IgD-negative memory B cell (primary cell): ENCODE data around the gene MARCHF3. TPM values are rescaled to one million over a fixed set of nuclear protein-coding genes. Genes with fewer than 3 reads are reported as not detected.

Source experiments
- H3K27ac Mint-ChIP-seq, 3 donors: one replicate each; pipeline ENCODE4 v1.8.0; 2020 to 2022; ENCODE audit warnings: mild to moderate bottlenecking in 3 of 3, mixed read lengths in 3 of 3, moderate library complexity in 1 of 3
- H3K27me3 Mint-ChIP-seq: one replicate; pipeline ENCODE4 v1.8.0; 2021; ENCODE audit warnings: mixed read lengths
- H3K36me3 Mint-ChIP-seq: one replicate; pipeline ENCODE4 v1.8.0; 2020; ENCODE audit warnings: mild to moderate bottlenecking, mixed read lengths
- H3K4me1 Mint-ChIP-seq, 3 donors: one replicate each; pipeline ENCODE4 v1.8.0; 2020 to 2022; ENCODE audit warnings: mixed read lengths in 3 of 3, mild to moderate bottlenecking in 1 of 3
- H3K4me3 Mint-ChIP-seq, 4 donors: one replicate each; pipeline ENCODE4 v1.8.0; 2020 to 2022; ENCODE audit warnings: mild to moderate bottlenecking in 4 of 4, mixed read lengths in 4 of 4, moderate library complexity in 3 of 4
- H3K9me3 Mint-ChIP-seq, 3 donors: one replicate each; pipeline ENCODE4 v1.8.0; 2020 to 2021; ENCODE audit warnings: mixed read lengths in 3 of 3, mild to moderate bottlenecking in 1 of 3
- polyA plus RNA-seq: library from polyadenylated mRNA; unstranded; fragments of 300-500 nt; fragmentation: Illumina TruSeq; gene quantifications from one replicate; pipeline ENCODE4 v1.2.3, GENCODE V29; 2021

Gene MARCHF3
- polyA plus RNA-seq, result 31.7 TPM

DNA sequence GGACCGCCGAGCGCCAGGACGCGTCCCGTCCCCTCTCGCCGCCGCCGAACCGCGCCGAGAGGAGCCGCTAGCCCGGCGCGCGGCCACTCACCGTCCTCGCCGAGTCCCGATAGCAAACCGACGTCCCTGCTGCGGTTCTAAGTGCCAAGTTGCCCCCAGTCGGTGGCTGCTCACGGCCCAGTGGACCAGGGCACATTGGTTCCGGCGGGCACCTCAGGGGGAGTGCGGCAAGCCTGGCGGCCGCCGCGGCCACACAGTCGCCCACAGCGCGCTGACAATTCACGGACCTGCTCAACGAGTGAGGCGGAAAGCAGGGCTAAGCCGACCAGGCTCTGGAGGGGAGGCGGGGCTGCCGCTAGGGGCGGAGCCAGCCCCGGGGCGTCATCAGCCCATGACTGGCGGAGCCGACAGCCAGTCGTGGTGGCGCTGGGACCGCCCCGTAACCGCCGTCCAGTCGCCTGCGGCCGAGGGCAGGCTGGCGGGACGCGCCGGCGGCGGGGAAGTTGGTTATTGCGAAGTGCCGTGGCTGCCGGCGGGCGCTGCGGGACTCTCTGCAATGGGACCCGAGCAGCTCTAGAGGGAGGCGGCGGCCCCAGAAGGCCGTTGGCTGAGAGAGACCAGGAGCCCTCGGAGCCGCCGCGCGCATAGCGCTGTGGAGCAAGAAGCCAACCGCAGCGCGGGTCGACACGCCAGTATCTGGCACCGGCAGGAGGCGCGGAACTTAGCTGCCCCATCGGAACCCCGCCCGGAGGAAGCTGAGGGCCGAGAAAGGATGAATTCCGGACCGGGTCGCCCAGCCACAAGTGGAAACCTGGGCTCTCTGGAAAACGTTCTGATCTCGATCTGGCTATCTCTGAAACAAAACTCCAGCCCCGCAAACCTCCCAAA, at the start of gene MARCHF3:
Gene MARCHF3 (minus strand): TSS at position 300 of the 888 bp plus-strand sequence. CDS start 112,387 bp downstream, outside the sequence.
- H3K9me3 Mint-ChIP-seq, result no peaks in the 10 kb centered on the region
- H3K27me3 Mint-ChIP-seq, result no peaks in the 10 kb centered on the region
- H3K4me1 Mint-ChIP-seq, result peaks cover 30 to 35% (median 30%) of the 10 kb centered on the region in 3 donors
- peak within 1 kb of the TSS; percentile 68 to 91 (median 90) for H3K27ac Mint-ChIP-seq
- no peaks in the 10 kb centered on the region for H3K36me3 Mint-ChIP-seq
- H3K4me3 Mint-ChIP-seq, result peak within 1 kb of the TSS; percentile 93 to 98 (median 96)

- Mint-ChIP-seq H3K27ac (no peak overlapping the region), H3K4me3 (no peak overlapping the region)
These were observed 49.7 kb upstream of the MARCHF3 start for GRCh38 chr5:127079994-127080491.

GRCh38 chr5:127077366-127077765, 47.0 kb upstream of the MARCHF3 start:
- Mint-ChIP-seq H3K27ac (no peak overlapping the region), H3K9me3 (peaks cover 0 to 4% (median 0%) of the 10 kb centered on the region in 3 donors), H3K27me3 (no peaks in the 10 kb centered on the region), H3K4me3 (no peak overlapping the region), H3K36me3 (peaks cover 3% of the 10 kb centered on the region), H3K4me1 (peaks cover 7 to 10% (median 9%) of the 10 kb centered on the region in 3 donors)

More at GRCh38 chr5:127079994-127080491, 49.7 kb upstream of the MARCHF3 start:
- peaks cover 3% of the 10 kb centered on the region for H3K36me3 Mint-ChIP-seq
- H3K27me3 Mint-ChIP-seq, result no peaks in the 10 kb centered on the region
- no peaks in the 10 kb centered on the region for H3K9me3 Mint-ChIP-seq
- H3K4me1 Mint-ChIP-seq, result peaks cover 0 to 3% (median 2%) of the 10 kb centered on the region in 3 donors

DNA sequence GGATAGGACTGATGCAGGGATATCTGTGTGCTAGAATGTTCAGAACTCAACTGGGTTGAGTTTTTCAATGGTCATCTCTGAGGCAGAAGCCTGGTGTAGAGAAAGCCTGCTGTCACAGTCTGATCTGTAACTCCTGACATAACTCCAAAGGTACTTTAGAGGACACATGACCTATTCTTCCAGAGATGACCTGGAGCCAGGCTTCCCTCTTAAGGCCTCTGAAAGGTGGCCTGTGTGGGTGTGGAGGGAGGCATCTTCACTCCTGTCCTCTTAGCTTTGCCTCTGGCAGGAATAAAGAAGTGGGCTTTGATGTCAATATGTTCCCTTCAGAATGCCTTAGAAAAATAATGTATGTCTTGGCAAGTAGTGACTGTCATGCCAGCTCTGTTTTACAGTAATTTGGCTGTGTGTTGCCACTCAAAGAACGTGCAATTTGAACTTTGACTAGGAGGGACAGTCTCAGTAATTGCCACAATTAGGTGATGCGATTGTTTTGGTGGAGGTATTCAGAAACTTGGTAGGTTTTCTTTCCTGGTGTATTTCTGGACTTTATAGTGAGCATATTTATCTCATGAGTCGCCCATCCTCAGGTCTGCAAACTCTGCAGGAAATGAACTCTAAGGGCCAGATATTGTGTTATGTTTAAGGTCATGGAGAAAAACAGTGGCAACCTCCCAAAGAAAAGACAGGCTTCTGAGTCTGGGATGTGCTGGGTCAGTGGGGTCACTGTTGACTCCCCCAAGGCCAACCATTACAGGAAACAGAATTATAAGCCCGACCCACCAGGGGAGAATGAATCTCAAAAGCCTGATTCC, 46.2 kb upstream of the MARCHF3 start:
- peaks cover 0 to 4% (median 0%) of the 10 kb centered on the region in 3 donors for H3K9me3 Mint-ChIP-seq
- no peaks in the 10 kb centered on the region for H3K27me3 Mint-ChIP-seq
- peaks cover 4% of the 10 kb centered on the region for H3K36me3 Mint-ChIP-seq
- H3K27ac Mint-ChIP-seq, result no peak overlapping the region
- peaks cover 9 to 13% (median 10%) of the 10 kb centered on the region in 3 donors for H3K4me1 Mint-ChIP-seq
- no peak overlapping the region for H3K4me3 Mint-ChIP-seq

GRCh38 chr5:127074466-127074865, 44.1 kb upstream of the MARCHF3 start:
- Mint-ChIP-seq H3K4me1 (peaks cover 7 to 10% (median 9%) of the 10 kb centered on the region in 3 donors), H3K27ac (no peak overlapping the region), H3K27me3 (no peaks in the 10 kb centered on the region), H3K4me3 (peak overlapping the region in 1 of 4 donors; percentile 93), H3K9me3 (peaks cover 0 to 4% (median 0%) of the 10 kb centered on the region in 3 donors), H3K36me3 (peaks cover 5% of the 10 kb centered on the region)

GRCh38 chr5:127072861-127073846, 42.8 kb upstream of the MARCHF3 start, which contains the start of gene C5orf63:
TSS of gene C5orf63 (minus strand) at chr5:127073502. CDS start at chr5:127058995, 14,507 bp downstream.
- Mint-ChIP-seq H3K27me3 (no peaks in the 10 kb centered on the region), H3K4me3 (peak within 1 kb of the TSS; percentile 86 to 99 (median 94)), H3K4me1 (peaks cover 9 to 10% (median 10%) of the 10 kb centered on the region in 3 donors), H3K9me3 (peaks cover 0 to 4% (median 0%) of the 10 kb centered on the region in 3 donors), H3K36me3 (peaks cover 7% of the 10 kb centered on the region), H3K27ac (peak within 1 kb of the TSS; percentile 66 to 99 (median 80))

DNA sequence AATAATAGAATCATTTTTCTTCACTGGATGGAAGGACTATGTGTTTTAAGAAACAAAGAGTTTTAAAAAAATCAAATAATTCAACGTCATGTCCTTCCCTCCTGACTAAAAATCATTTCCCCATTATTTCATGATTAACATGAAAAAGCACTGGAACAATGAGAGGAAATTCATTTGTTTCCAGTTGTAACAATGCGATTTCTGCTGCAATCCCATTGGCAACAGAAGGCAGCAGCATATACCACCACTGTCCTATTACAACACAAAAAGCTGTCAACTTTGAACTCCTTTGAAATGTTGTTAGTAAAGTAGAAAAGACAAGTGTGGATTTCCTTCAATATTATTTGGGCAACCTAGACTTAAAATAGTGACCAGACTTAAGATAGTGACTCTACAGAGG, 39.9 kb upstream of the MARCHF3 start:
- H3K36me3 Mint-ChIP-seq, result peaks cover 5% of the 10 kb centered on the region
- H3K27me3 Mint-ChIP-seq, result no peaks in the 10 kb centered on the region
- H3K27ac Mint-ChIP-seq, result no peak overlapping the region
- H3K4me3 Mint-ChIP-seq, result no peak overlapping the region
- H3K9me3 Mint-ChIP-seq, result peaks cover 0 to 4% (median 0%) of the 10 kb centered on the region in 3 donors
- peaks cover 9 to 10% (median 10%) of the 10 kb centered on the region in 3 donors for H3K4me1 Mint-ChIP-seq

GRCh38 chr5:127068493-127069214, 38.3 kb upstream of the MARCHF3 start:
- Mint-ChIP-seq H3K4me3 (no peak overlapping the region), H3K27ac (peak overlapping the region in 1 of 3 donors; percentile 13), H3K4me1 (peaks cover 6 to 9% (median 9%) of the 10 kb centered on the region in 3 donors), H3K27me3 (no peaks in the 10 kb centered on the region), H3K9me3 (no peaks in the 10 kb centered on the region), H3K36me3 (peaks cover 5% of the 10 kb centered on the region)

GRCh38 chr5:127066721-127067120, 36.4 kb upstream of the MARCHF3 start:
- H3K9me3 Mint-ChIP-seq, result no peaks in the 10 kb centered on the region
- peaks cover 0 to 2% (median 0%) of the 10 kb centered on the region in 3 donors for H3K4me1 Mint-ChIP-seq
- peaks cover 5% of the 10 kb centered on the region for H3K36me3 Mint-ChIP-seq
- no peaks in the 10 kb centered on the region for H3K27me3 Mint-ChIP-seq
- no peak overlapping the region for H3K27ac Mint-ChIP-seq
- H3K4me3 Mint-ChIP-seq, result no peak overlapping the region

DNA sequence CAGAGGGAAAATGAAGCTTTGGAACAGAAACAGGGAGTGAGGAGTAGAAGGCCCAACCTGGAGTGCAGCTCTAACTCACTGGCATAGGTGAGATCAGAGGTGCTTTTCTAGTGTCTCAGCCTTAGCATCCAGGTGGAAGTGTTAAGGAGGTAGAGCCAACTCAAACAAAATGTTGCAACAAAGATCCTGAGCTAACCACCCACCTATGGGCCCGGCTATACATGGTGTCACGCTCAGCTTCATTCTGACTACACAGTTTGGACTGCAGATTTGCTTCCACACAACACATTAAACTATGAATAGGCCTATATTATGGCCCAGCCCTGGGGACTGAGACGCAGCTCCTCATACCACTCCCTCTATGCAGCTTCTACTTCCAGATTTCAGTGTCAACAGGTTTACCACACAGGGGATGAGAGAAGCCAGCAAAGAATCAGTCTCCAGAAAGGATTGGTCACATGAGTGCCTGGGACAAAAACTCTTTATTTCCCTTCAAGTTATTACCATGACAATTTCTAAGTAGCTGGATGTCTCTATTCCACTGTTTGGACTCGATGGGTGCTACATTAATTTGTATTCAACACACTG, 34.0 kb upstream of the MARCHF3 start:
- no peak overlapping the region for H3K27ac Mint-ChIP-seq
- H3K36me3 Mint-ChIP-seq, result peaks cover 4% of the 10 kb centered on the region
- H3K9me3 Mint-ChIP-seq, result no peaks in the 10 kb centered on the region
- no peaks in the 10 kb centered on the region for H3K27me3 Mint-ChIP-seq
- H3K4me3 Mint-ChIP-seq, result no peak overlapping the region
- peaks cover 4 to 9% (median 5%) of the 10 kb centered on the region in 3 donors for H3K4me1 Mint-ChIP-seq

GRCh38 chr5:127063257-127063913, 33.0 kb upstream of the MARCHF3 start:
- Mint-ChIP-seq H3K9me3 (no peaks in the 10 kb centered on the region), H3K4me3 (no peak overlapping the region), H3K27me3 (no peaks in the 10 kb centered on the region), H3K27ac (no peak overlapping the region), H3K4me1 (peaks cover 2 to 9% (median 5%) of the 10 kb centered on the region in 3 donors), H3K36me3 (peaks cover 4% of the 10 kb centered on the region)

DNA sequence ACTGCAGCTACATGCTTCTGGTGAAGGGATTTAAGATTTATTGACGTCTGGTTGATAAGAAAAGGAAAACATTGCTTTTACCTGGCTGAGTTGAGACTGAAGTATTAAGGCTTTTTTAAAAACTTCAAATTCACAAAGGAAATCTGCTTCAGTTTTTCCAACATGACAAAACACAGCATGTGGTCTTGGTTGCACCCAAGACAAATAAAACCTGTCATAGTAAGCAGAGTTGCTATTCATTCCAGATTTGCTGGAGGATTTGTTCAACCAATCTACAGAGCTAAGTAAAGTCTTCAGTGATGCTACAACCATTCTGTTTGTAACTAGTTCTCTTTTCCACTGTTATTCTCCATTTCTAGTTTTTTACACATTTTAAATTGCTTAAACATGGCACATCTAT, 31.6 kb upstream of the MARCHF3 start:
- H3K36me3 Mint-ChIP-seq, result peaks cover 2% of the 10 kb centered on the region
- H3K27me3 Mint-ChIP-seq, result no peaks in the 10 kb centered on the region
- no peak overlapping the region for H3K27ac Mint-ChIP-seq
- no peaks in the 10 kb centered on the region for H3K9me3 Mint-ChIP-seq
- H3K4me1 Mint-ChIP-seq, result peaks cover 2 to 9% (median 5%) of the 10 kb centered on the region in 3 donors
- H3K4me3 Mint-ChIP-seq, result no peak overlapping the region
